ENCODE results near the gene SDHAF2. TPM values are rescaled to one million over a fixed set of nuclear protein-coding genes. Genes with fewer than 3 reads are reported as not detected.
"Not testable (repeated sequence)": the region's sequence is repeated elsewhere in the genome, so short reads cannot be mapped to it uniquely, and the experiment has no call there.

SDHAF2 gene
- total RNA-seq, 1 donor from 2014 or later: 32.6 TPM

GRCh38 chr11:61417670-61418069 lies 12.3 kb upstream of the SDHAF2 start:
- peak; percentile 44 for ATAC-seq
- intact Hi-C loops (cut with micrococcal nuclease): no loop called here
- DNase-seq: no peak

DNA sequence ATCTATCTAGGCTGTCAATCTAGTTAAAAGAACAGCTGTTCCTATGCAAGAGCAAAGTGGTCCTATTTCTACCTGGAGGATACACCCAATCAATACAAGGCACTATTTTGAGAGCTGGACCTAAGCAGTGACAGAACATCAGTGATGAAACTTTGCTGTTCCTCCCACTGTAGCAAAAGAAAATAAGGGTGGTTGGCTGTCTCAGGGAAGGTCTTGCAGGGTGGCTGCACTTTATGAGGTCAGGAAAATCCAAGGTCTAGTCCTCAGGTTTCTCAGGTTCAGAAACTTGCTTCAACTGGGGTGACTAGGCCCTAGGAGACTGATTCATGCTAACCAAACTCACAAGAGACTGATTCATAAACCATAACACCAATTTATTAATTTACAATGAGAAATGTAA lies 11.8 kb upstream of the SDHAF2 start:
- intact Hi-C loops (cut with micrococcal nuclease): no loop called here
- DNase-seq: no peak
- no peak for ATAC-seq

DNA sequence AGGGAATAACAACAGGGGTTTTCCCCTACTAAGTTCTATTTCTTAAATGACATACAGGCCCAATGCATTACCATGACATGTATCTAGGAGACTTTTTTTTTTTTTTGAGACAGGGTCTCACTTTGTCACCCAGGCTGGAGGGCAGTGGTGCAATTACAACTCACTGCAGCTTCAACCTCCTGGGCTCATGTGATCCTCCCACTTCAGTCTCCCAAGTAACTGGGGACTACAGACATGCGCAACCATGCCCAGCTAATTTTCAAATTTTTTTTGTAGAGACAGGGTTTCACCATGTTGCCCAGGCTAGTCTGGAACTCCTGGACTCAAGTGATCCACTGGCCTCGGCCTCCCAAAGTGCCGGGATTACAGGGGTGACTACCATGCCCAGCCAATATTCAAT lies 7.7 kb upstream of the SDHAF2 start:
- ATAC-seq: no peak
- no peak for DNase-seq
- intact Hi-C loops (cut with micrococcal nuclease): no loop called here

- no peak for DNase-seq
These were observed 4.4 kb upstream of the SDHAF2 start for GRCh38 chr11:61425367-61426131.

GRCh38 chr11:61429346-61429690 lies 606 bp upstream of the SDHAF2 start:
- DNase-seq: peak; percentile 77
- intact Hi-C loops (cut with micrococcal nuclease): no loop called here

More at GRCh38 chr11:61425367-61426131, 4.4 kb upstream of the SDHAF2 start:
- no peak for ATAC-seq
- intact Hi-C loops (cut with micrococcal nuclease): no loop called here

DNA sequence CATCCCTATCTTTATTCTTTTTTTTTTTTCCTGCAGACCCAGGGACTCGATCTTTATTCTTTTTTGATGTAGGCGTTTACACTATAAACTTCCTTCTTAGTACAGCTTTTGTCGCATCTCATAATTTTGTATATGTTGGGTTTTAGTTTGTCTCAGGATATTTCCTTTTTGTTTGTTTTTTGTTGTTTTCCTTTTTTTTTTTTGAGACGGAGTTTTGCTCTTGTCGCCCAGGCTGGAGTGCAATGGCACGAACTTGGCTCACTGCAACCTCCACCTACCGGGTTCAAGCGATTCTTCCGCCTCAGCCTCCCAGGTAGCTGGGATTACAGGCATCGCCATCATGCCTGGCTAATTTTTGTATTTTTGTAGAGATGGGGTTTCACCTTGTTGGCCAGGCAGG lies 915 bp downstream of the SDHAF2 start:
- intact Hi-C loops (cut with micrococcal nuclease); DNase-seq; ATAC-seq: not testable (repeated sequence)

More at GRCh38 chr11:61429346-61429690, 606 bp upstream of the SDHAF2 start:
- peak; percentile 80 for ATAC-seq

DNA sequence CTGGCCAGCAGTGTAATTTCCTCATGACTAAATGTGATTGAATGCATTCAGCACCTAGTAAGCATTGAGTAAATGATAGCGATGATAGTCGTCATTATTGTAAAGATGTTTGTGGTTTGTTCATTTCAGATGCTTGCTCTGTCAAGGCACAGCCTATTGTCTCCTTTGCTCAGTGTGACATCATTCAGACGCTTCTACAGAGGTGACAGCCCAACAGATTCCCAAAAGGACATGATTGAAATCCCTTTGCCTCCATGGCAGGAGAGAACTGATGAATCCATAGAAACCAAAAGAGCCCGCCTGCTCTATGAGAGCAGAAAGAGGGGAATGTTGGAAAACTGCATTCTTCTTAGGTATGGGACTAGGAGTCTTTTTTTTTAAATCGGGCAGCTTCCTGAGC lies 7.6 kb downstream of the SDHAF2 start:
- ATAC-seq (no peak), DNase-seq (no peak)
- intact Hi-C loops (cut with micrococcal nuclease): no loop called here

DNA sequence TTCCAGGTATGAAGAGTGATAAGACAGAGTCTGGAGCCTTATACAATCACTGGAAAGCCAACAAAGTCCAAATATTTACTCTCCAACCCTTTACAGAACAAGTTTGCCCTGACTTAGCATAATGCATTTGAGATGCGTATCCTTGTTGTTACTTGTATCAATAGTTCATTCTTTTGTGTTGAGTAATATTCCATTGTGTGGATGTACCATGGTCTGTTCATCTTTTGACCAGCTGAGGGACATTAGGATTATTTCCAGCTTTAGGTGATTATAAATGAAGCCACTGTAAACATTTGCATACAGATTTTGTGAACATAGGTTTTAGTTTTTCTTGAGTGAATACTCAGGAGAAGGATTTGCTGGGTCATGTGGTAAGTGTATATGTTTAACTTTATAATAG lies 9.7 kb downstream of the SDHAF2 start:
- ATAC-seq: no peak
- intact Hi-C loops (cut with micrococcal nuclease): no loop called here
- DNase-seq: no peak

- intact Hi-C loops (cut with micrococcal nuclease): no loop called here
- ATAC-seq: no peak
- no peak for DNase-seq
These were observed 12.7 kb downstream of the SDHAF2 start for GRCh38 chr11:61442616-61443015.

- no peak for ATAC-seq
- intact Hi-C loops (cut with micrococcal nuclease): no loop called here
- no peak for DNase-seq
These were observed 15.6 kb downstream of the SDHAF2 start for GRCh38 chr11:61445516-61445915.

DNA sequence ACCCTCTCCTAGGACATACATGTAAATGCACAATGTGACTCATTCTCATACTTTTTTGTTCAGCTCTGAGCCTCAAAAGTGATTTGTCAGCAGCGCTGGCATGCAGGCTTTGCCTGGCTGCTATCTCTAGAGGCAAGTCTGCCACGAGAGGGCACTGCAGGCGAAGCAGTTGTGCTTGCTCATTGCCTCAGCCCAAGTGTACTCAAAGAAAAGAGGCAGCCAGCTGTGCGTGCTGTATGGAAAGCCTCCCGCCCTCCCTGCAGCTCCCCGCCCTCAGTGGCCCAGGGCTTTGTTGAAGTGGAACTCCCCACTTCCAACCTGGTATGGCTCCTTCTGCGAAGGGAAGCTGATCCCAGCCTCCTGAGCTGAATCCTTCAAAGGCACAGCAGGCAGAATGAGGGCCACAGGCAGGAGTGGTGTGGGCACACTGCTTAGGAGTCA lies 16.3 kb downstream of the SDHAF2 start:
- intact Hi-C loops (cut with micrococcal nuclease): no loop called here
- ATAC-seq: peak; percentile 80
- peak; percentile 95 for DNase-seq

DNA sequence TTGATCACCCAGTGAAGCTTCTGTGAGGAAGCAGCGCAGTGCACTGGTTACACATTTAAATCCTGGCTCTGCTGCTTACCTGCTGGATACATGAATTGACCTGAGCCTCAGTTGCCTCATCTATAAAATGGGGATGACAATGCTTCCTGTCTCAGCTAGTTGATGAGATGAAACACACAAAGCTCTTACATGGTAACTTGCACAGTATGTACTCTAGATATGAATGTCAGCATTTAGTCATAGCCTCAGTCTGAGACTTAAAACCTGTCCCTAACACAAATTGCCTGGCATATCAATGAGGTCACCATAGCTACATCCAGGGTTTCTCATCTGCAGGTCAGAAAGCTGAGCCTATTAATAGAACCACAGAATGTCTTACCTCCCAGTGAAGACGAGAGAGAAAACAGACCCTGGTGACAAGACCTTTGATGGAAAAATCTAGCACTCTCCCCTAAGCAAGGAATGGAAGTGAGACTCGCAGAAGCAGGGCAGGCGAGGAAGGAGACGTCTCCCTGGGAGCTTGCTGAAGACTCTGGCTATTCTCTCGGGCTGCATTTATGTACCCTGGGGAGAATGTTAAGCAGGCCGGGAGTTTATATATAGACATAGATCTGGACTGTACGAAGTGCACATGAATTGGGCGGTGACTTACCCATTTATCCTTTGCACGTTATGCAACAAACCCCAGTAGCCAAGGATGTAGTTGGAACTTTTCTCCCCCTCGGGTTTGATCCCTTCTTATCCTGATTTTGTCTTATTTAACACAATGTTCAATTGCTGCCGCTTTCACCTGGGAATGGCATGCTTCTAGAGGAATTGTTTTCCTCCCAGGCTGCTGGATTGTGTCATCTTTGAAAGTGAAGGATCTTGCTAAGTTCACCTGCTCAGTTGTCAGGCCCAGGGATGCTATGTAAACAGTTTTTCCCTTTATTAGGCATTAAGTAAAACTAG lies 18.0 kb downstream of the SDHAF2 start:
- intact Hi-C loops (cut with micrococcal nuclease): no loop called here
- peak; percentile 81 for ATAC-seq
- no peak for DNase-seq

DNA sequence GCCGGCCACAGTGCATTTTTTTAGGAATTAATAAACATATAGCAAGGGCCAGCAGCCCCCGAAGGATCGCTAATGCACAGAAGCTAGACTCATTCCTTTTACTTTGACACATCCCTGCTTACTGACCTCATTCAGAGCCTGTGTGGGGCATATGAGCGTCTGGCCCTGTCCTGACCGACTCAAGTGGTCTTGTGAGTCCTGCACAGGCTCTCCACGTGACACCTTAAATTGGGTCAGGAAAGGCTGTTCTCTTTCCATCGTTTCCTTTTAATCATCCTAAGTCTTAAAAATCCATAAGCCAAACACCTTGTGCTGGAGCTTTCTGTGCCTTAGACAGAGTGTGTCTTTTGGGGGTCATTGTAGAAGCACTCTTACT lies 18.6 kb downstream of the SDHAF2 start:
- DNase-seq: no peak
- peak; percentile 7 for ATAC-seq
- intact Hi-C loops (cut with micrococcal nuclease): no loop called here

DNA sequence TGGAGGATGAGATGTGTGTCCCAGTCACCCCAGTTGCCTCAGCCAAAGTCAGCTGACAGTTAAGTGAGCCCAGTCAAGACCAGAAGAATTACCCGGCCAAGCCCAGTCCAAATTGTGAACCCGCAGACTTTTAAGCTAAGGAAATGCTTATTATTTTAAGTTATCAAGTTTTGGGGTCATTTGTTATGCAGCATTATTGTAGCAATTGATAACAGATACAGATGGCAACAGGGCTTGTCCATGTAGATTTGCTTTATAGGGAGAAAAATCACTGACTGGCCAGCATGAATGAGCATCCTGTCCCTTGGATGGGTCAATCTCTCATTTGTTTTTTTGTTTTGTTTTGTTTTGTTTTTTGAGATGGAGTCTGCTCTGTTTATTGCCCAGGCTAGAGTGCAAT lies 22.9 kb downstream of the SDHAF2 start:
- ATAC-seq: no peak
- intact Hi-C loops (cut with micrococcal nuclease): no loop called here
- DNase-seq: no peak

DNA sequence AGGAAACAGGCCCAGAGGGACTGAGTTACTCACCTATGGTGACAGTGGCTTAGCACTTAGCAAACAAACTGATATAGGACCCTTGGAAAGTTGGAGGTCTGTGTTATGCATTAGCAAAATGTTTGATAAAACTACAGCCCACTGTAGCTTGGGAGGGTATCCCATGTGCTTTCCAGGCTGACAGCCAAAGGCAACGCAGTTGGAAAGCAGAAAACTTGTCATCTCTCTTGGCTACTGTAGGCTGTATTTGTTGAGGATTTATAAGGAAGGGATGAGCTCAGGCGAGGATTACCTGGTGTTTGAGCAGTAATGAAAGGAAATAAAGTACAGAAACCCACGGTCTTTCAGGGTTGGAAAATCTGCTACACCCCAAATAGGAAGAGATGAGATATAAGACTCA lies 23.8 kb downstream of the SDHAF2 start:
- ATAC-seq (peak; percentile 38), DNase-seq (no peak)
- intact Hi-C loops (cut with micrococcal nuclease): no loop called here

DNA sequence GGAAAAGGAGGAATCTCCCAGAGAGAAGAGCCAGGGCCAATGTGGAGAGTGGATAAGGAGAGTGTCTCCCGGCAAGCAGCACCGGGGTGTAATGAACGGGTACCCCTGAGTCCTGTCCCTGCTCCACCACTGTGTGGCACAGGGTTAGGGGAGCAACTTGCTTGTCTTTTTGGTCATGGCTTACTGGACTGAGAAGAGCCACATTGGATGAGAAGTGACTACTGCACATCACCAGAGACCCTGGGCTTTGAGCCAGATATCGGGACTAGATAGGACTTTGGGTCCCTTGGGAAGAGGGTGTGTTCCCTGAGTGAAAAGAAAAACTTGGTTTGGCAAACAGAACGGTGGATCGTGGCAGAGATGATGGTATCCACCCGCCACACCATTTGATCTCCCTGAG lies 24.6 kb downstream of the SDHAF2 start:
- ATAC-seq (peak; percentile 36), DNase-seq (no peak)
- intact Hi-C loops (cut with micrococcal nuclease): no loop called here

GRCh38 chr11:61460474-61460881 lies 30.6 kb downstream of the SDHAF2 start:
- DNase-seq (peak; percentile 56), ATAC-seq (peak; percentile 87)
- intact Hi-C loops (cut with micrococcal nuclease): no loop called here

DNA sequence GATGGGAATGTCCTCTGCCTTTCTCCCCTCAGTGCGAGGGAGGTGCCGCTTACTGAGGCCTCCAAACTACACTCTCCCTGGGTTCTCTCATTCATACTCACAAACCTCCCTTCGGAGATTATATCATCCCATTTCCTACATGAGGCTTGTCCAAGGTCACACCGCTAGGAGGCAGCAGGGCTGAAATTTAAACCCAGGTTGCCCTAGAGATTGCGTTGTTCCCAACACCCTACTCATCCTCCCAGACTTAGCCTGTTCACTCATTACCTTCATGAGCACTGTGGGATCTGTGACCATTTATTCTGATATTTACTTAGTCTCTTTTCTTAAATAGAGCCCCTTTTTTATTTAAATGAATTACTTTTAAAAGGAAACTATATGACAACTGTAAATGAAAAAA lies 31.1 kb downstream of the SDHAF2 start:
- intact Hi-C loops (cut with micrococcal nuclease): no loop called here
- no peak for DNase-seq
- no peak for ATAC-seq

DNA sequence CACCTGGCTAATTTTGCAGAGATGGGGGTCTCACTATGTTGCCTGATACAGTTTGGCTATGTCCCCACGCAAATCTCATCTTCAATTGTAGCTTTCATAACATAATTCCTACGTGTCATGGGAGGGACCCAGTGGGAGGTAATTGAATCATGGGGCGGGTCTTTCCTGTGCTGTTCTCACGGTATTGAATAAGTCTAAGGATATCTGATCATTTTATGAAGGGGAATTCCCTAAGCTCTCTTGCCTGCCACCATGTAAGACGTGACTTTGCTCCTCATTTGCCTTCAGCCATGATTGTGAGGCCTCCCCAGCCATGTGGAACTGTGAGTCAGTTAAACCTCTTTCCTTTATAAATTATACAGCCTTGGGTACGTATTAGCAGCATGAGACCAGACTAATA lies 37.7 kb downstream of the SDHAF2 start:
- intact Hi-C loops (cut with micrococcal nuclease); ATAC-seq; DNase-seq: not testable (repeated sequence)

GRCh38 chr11:61468002-61468401 lies 38.1 kb downstream of the SDHAF2 start:
- ATAC-seq (peak; percentile 43), DNase-seq (peak; percentile 64)
- intact Hi-C loops (cut with micrococcal nuclease): no loop called here

Measured in left ventricle myocardium superior (tissue), 1 donor.